GM20000 (cell line): ENCODE measurements around the gene GRB7.

Source experiments
- DNase-seq: peaks from one replicate; pipeline ENCODE4 v3.0.0; 2012; ENCODE audit warnings: low spot score
- TF ChIP-seq, protein P1 (sequence below): IDR thresholded peaks from 2 replicates; pipeline ENCODE4 v1.5.1; 2012; ENCODE audit warnings: mild to moderate bottlenecking, control low read depth; ENCODE audit errors: extremely low read depth, missing control alignments

Gene GRB7

DNA sequence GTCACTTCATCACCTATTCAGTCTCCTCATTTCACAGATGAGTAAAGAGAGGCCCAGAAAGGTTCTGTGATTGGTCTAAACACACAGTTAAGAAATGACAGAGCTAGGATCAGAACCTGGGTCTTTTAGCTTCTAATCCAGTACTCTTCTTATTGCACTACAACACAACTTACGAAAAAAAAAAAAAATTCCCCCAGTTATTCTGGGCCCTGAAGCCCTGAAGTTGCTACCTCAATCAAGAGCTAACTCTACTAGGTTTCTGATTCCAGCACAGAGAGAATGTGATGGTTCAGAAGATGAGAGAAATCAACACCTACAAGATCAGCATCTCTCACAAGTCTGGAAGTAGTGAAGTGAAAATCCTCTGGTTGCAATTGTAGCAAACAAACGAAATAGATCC lies 37.3 kb downstream of the GRB7 start:
- DNase-seq, result no peak
- TF ChIP-seq, protein P1, sequence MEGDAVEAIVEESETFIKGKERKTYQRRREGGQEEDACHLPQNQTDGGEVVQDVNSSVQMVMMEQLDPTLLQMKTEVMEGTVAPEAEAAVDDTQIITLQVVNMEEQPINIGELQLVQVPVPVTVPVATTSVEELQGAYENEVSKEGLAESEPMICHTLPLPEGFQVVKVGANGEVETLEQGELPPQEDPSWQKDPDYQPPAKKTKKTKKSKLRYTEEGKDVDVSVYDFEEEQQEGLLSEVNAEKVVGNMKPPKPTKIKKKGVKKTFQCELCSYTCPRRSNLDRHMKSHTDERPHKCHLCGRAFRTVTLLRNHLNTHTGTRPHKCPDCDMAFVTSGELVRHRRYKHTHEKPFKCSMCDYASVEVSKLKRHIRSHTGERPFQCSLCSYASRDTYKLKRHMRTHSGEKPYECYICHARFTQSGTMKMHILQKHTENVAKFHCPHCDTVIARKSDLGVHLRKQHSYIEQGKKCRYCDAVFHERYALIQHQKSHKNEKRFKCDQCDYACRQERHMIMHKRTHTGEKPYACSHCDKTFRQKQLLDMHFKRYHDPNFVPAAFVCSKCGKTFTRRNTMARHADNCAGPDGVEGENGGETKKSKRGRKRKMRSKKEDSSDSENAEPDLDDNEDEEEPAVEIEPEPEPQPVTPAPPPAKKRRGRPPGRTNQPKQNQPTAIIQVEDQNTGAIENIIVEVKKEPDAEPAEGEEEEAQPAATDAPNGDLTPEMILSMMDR, result no peak

DNA sequence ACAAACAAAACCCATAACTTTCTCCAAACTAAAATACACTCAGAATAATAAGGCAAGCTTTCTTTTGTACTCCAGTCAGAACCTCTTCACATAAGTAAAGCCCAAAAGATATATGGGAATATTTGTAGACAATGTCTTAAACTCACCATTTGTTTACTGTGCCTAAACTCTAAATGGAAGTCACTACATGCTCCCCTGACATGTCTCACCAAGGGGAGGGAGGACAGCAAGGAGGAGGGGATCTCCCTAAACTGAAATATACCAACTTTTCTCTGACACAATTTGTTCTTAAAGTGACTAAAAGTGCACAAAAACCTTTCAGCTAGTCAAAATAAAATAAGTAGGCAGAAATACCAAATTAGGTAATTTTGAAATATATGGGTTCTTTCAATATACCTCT lies 38.5 kb downstream of the GRB7 start:
- DNase-seq, result no peak
- TF ChIP-seq, protein P1, result no peak

DNA sequence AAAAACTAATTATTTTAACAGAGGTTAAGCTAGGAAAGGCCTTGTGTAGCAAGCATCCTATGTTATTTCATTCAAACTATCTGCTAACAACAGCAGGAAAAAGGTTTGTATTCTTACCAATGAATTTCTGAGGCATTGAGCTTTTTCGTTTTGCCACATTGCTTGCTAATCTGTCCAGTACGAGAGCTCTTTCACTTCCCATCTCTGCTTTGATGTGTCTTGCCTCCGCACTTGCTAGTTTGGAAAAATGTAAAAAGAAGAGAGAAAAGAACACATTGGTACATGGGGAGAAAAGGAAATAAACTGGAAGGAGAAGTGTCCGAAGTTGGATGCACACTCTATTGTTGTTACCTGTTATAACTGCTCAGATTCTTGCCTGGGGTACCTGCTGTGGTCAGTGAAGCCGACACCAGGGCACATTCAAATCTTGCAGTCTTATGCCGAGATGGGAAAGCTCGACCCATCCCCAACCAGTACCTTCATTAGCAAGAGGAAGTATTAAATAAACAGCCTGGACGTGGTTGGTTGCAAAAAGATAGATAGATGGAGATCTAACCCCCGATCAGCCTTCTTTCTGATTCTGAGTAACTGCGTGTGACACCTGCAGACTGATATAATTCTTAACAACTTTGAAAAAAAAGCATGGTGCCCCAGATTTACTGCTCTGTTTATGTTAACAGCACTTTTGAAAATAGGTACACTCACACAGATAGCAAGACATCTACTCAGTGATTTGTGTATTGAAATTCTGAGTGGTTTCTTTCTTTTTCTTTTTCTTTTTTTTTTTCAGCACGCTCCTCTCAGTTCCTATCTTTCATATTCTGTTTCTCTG lies 40.0 kb downstream of the GRB7 start:
- DNase-seq, result peak; percentile 50
- TF ChIP-seq, protein P1, result no peak

GRCh38 chr17:39781031-39781860 lies 43.5 kb downstream of the GRB7 start:
- TF ChIP-seq, protein P1, result no peak

DNA sequence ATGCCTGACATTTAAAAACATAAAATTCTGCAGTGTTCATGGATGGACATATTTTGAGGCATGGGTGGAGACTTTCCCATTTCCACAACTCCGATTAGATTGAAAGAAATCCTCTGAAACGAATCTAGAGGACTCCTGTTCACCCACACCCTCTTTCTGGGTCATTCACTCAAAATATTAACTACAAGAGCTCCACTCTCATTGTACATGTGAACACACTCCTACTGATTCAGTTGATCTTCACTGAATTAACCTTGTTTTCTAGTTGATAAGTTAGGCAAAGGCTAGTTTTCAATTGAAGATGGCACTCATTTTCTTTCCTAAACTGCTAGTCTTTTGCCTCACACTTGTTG lies 44.1 kb downstream of the GRB7 start:
- TF ChIP-seq, protein P1, result no peak
- DNase-seq, result no peak

More at GRCh38 chr17:39781031-39781860, 43.5 kb downstream of the GRB7 start:
- DNase-seq, result no peak

- TF ChIP-seq, protein P1, result no peak
- no peak for DNase-seq
Observed at GRCh38 chr17:39782481-39782880, 44.7 kb downstream of the GRB7 start.

GRCh38 chr17:39782980-39783379 lies 45.2 kb downstream of the GRB7 start:
- TF ChIP-seq, protein P1, result no peak
- no peak for DNase-seq
